Stimulated activated CD8-positive, alpha-beta memory T cell treated with anti-CD3 and anti-CD28 coated beads, Interleukin-2, amount 100 ng/mL, for 1 hour (primary cell): ENCODE measurements around the gene DRICH1.
A peak's percentile ranks its signal among the peaks of the same experiment; 100 is the strongest.
"Not testable (repeated sequence)": the region's sequence is repeated elsewhere in the genome, so short reads cannot be mapped to it uniquely, and the experiment has no call there.

Experiments
- DNase-seq, 2 donors: peaks; one replicate each; pipeline ENCODE4 v3.0.0-alpha.2; 2020; ENCODE audit warnings: low read depth in 2 of 2

The DRICH1 gene

GRCh38 chr22:23649071-23649501 lies 17.0 kb upstream of the DRICH1 start:
- DNase-seq = no peak

DNA sequence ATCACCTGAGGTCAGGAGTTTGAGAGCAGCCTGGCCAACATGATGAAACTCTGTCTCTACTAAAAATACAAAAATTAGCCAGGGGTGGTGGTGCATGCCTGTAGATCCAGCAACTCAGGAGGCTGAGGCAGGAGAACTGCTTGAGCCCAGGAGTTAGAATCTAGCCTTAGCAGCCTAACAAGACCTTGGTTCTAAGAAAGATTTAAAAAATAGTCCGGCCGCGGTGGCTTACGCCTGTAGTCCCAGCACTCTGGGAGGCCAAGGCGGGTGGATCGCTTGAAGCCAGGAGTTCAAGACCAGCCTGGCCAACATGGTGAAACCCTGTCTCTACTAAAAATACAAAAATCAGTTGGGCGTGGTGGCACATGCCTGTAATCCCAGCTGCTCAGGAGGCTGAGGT lies 14.4 kb upstream of the DRICH1 start:
- not testable (repeated sequence) for DNase-seq

DNA sequence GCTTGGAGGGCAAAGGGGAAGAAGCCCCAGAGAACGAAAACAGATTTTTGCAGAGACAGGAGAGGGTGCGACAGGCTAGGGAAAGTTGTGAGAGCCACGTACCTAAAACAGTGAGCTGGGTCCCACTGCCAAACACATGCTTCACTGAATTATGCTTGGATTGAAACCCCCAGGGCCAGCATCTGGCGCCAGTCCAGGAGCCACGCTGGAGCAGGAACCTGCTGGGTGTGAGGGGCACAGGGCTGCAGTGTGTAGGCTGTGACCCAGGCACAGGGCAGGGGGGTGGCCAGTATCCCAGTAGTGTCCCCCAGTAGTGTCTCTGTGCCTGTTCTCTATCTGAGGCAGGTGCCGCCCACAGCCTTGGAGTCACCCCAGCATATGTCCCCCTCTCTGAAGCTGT lies 8.1 kb upstream of the DRICH1 start:
- not testable (repeated sequence) for DNase-seq

- no peak for DNase-seq
These were observed 7.5 kb upstream of the DRICH1 start for GRCh38 chr22:23639661-23640060.

DNA sequence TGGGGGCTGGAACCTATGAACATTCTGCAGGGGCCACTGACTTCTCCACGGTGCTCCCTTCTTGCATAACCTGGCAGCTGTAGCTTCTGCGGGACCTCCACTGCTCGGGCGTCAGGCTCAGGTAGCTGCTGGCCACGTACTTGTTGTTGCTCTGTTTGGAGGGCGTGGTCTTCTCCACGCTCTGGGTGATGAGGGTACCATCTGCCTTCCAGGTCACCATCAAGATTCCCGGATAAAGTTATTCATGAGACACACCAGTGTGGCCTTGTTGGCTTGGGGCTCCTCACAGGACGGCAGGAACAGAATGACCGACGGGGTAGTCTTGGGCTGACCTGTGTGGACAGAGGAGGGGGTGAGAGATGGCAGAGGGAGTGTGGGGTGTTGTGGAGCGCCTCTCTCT lies 6.5 kb upstream of the DRICH1 start:
- DNase-seq = no peak

GRCh38 chr22:23635291-23635690 lies 3.2 kb upstream of the DRICH1 start:
- DNase-seq = not testable (repeated sequence)

GRCh38 chr22:23628056-23628743 lies 3.9 kb downstream of the DRICH1 start:
- DNase-seq = not testable (repeated sequence)

- peak; percentile 19 to 47 for DNase-seq
These were observed 4.6 kb downstream of the DRICH1 start for GRCh38 chr22:23627401-23628055.

DNA sequence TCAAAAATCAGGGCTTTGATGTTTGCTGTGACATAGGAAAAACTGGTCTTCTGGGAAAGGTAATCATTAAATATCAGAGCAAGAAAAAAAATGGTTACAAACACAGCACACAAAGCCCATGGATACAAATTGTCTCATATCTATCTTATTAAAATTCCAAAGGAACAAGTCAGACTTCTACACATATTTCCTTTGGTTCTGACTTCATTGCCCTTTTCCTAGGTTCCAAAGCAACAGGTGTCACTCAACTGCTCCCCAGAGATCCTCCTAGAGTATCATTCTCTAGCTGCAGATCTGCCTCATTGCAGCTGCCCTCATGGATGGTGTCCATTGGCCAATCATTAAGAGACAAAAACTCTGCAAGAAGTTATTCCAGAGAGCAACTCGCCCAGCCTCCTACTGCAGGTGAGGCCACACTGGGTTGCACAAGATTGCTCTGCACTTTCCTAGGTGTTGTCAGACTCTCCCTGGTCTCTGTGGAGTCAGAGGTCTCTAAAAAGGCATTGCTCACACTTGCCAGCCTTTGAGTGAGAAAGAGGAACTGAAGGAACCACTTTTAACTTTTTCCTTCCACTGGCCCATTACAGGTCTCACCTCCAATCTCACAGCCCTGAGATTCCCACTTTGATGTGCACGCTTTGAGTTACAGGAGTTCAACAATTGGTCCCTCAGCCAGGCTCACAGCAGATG lies 5.7 kb downstream of the DRICH1 start:
- DNase-seq = no peak

- no peak for DNase-seq
These were observed 9.5 kb downstream of the DRICH1 start for GRCh38 chr22:23622634-23623033.

- DNase-seq = not testable (repeated sequence)
These were observed 10.2 kb downstream of the DRICH1 start for GRCh38 chr22:23621916-23622315.

DNA sequence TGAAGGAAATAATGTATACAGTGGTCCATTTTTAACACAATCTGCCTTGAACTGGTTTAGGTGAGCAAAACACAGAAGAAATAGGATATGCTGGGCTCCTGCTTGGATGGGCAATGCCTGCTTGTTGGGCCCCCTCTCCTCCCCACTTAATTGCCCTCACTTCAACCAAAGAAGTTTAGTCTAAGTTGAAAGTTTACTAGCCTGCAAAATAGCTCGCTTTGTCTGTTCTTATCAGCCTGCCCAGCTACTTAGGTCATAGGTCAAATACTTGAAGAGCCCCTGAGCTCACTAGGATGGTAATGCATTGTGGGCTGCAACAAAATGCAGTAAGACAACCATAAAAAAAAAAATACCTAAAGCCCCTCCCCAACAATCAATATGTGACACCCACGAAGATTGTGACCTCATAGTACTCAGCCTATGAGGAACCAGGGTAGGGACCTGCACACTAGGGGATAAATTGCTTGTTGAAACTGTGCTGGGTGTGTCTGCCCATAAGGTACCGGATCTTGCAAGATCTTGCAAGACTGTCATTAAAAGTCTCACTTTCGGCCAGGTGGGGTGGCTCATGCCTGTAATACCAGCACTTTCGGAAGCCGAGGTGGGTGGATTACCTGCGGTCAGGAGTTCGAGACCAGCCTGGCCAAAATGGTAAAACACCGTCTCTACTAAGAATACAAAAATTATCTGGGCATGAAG lies 10.9 kb downstream of the DRICH1 start:
- DNase-seq = no peak

GRCh38 chr22:23613193-23613972 lies 18.7 kb downstream of the DRICH1 start:
- no peak for DNase-seq

- DNase-seq = no peak
These were observed 21.9 kb downstream of the DRICH1 start for GRCh38 chr22:23609983-23610781.

- no peak for DNase-seq
These were observed 23.5 kb downstream of the DRICH1 start for GRCh38 chr22:23608583-23608982.

- no peak for DNase-seq
These were observed 25.7 kb downstream of the DRICH1 start for GRCh38 chr22:23606204-23607131.

- DNase-seq = no peak
These were observed 27.0 kb downstream of the DRICH1 start for GRCh38 chr22:23604939-23605712.

DNA sequence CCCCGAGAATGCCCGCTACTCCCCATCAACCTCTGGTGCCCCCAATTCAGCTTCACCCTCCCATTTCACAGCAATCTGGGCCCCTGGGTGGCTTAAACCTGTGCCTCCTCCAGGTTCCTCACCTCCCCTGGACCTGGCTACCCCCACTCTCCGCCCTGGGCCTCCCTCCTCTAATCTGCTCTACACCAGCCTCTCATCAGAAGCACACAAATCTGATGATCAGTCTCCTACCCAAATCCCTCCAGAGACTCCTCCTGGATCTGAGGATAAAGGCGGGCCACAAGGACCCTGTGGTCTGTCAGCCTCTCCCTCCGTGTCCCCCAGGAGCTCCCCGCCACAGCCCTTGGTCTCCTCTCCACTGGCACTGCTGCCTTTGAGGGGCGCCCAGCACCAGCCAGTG lies 28.9 kb downstream of the DRICH1 start:
- no peak for DNase-seq
